ENCODE measurements around the gene WNT6.

DNA sequence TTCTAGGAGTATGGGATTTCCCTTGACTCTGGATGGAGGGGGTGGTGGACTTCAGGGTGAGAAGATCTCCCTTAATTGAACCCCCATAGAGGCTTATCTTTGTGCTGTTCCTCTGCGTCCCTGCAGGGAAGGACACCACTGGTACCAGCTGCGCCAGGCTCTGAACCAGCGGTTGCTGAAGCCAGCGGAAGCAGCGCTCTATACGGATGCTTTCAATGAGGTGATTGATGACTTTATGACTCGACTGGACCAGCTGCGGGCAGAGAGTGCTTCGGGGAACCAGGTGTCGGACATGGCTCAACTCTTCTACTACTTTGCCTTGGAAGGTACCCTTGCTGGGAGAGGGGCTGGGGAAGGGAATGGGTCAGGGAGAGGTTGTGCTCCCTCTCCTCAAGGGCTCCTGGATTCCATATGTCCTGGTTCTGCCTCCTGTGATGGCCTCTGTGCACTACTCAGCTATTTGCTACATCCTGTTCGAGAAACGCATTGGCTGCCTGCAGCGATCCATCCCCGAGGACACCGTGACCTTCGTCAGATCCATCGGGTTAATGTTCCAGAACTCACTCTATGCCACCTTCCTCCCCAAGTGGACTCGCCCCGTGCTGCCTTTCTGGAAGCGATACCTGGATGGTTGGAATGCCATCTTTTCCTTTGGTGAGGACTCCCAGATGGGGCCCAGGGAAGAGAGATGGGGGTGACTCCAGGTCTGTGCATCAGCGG, 47.3 kb upstream of the WNT6 start:
- TF ChIP-seq, protein P1, sequence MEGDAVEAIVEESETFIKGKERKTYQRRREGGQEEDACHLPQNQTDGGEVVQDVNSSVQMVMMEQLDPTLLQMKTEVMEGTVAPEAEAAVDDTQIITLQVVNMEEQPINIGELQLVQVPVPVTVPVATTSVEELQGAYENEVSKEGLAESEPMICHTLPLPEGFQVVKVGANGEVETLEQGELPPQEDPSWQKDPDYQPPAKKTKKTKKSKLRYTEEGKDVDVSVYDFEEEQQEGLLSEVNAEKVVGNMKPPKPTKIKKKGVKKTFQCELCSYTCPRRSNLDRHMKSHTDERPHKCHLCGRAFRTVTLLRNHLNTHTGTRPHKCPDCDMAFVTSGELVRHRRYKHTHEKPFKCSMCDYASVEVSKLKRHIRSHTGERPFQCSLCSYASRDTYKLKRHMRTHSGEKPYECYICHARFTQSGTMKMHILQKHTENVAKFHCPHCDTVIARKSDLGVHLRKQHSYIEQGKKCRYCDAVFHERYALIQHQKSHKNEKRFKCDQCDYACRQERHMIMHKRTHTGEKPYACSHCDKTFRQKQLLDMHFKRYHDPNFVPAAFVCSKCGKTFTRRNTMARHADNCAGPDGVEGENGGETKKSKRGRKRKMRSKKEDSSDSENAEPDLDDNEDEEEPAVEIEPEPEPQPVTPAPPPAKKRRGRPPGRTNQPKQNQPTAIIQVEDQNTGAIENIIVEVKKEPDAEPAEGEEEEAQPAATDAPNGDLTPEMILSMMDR (IDR thresholded peaks at IDR 0.05), result no peak
- TF ChIP-seq ZFX (IDR thresholded peaks at IDR 0.05; ENCODE audit: borderline replicate concordance), result no peak
